IMR-90 (cell line): ENCODE data around the gene VPS37B.

ENCODE experiments used
- BHLHE40 ChIP-seq: fragments of 150-350 bp; IDR thresholded peaks from 2 replicates; pipeline ENCODE4 v1.6.1; 2016; ENCODE audit warnings: mild to moderate bottlenecking, low read depth, low read length
- CEBPB ChIP-seq: IDR thresholded peaks from 2 replicates; pipeline ENCODE4 v1.6.1; 2012; ENCODE audit warnings: low read depth, low read length, improper control_type of control experiment
- FOS ChIP-seq: fragments of 150-350 bp; IDR thresholded peaks from 2 replicates; pipeline ENCODE4 v1.6.1; 2016; ENCODE audit warnings: low read depth, low read length
- MAFK ChIP-seq: IDR thresholded peaks from 2 replicates; pipeline ENCODE4 v1.6.1; 2012; ENCODE audit warnings: low read depth, low read length, improper control_type of control experiment
- MXI1 ChIP-seq: IDR thresholded peaks from 2 replicates; pipeline ENCODE4 v1.6.1; 2012; ENCODE audit warnings: low read depth, mild to moderate bottlenecking, low read length, moderate library complexity, borderline replicate concordance
- NFE2L2 ChIP-seq: fragments of 150-350 bp; IDR thresholded peaks from 2 replicates; pipeline ENCODE4 v1.6.1; 2016; ENCODE audit warnings: low read depth, mild to moderate bottlenecking, low read length
- POLR2A ChIP-seq: IDR thresholded peaks from 2 replicates; pipeline ENCODE4 v1.6.1; 2012; ENCODE audit warnings: mild to moderate bottlenecking, low read depth, low read length
- RAD21 ChIP-seq: IDR thresholded peaks from 2 replicates; pipeline ENCODE4 v1.6.1; 2012; ENCODE audit warnings: low read length, improper control_type of control experiment
- RCOR1 ChIP-seq: IDR thresholded peaks from 2 replicates; pipeline ENCODE4 v1.6.1; 2012; ENCODE audit warnings: mild to moderate bottlenecking, low read length, improper control_type of control experiment; ENCODE audit not compliant: insufficient replicate concordance
- RFX5 ChIP-seq: IDR thresholded peaks from 2 replicates; pipeline ENCODE4 v1.8.0; 2012; ENCODE audit warnings: low read depth, mild to moderate bottlenecking, low read length, moderate library complexity
- SMC3 ChIP-seq: fragments of 150-350 bp; IDR thresholded peaks from 2 replicates; pipeline ENCODE4 v1.6.1; 2016; ENCODE audit warnings: low read depth, mild to moderate bottlenecking, antibody characterized with exemption, low read length, moderate library complexity
- TF ChIP-seq, protein P1 (sequence below): conservative IDR thresholded peaks from 2 replicates; pipeline ENCODE4 v1.5.1; 2012; ENCODE audit warnings: mild to moderate bottlenecking, low read depth, low read length, improper control_type of control experiment
- TF ChIP-seq, protein P2 (sequence below): fragments of 150-350 bp; IDR thresholded peaks from 2 replicates; pipeline ENCODE4 v1.6.1; 2017; ENCODE audit warnings: mild to moderate bottlenecking, antibody characterized with exemption, low read length, low read depth

DNA sequence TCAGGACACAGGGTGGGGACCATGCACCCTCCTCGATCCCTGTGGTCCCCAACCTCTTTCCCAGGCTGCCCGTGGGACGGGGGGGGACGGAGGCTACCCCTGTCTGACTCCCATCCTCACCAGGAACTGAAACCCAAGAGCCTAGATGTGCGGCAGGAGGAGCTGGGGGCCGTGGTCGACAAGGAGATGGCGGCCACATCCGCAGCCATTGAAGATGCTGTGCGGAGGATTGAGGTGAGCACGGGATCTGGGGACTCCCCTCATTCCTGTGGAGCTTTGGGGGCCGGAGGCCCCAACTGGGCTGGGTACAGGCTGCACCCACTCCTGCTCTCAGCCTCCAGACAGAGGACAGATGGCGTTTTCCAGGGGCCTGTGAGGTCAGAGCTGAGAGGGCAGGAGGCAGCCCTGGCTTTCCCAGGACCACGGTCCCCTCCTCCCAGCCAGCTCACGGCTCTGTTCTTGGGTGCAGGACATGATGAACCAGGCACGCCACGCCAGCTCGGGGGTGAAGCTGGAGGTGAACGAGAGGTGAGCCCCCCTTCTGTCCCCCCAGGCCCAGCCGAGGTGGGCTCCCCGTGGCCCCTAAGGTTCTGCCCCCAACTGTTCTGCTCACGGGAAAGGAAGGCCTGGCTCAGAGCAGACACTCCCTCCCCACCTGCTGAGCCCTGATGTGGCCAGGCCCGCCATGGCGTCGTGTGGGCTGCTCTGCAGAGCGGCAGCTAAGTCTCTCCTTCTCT is 36.5 kb downstream of the VPS37B start:
- TF ChIP-seq RAD21: no peak
- TF ChIP-seq, protein P1, sequence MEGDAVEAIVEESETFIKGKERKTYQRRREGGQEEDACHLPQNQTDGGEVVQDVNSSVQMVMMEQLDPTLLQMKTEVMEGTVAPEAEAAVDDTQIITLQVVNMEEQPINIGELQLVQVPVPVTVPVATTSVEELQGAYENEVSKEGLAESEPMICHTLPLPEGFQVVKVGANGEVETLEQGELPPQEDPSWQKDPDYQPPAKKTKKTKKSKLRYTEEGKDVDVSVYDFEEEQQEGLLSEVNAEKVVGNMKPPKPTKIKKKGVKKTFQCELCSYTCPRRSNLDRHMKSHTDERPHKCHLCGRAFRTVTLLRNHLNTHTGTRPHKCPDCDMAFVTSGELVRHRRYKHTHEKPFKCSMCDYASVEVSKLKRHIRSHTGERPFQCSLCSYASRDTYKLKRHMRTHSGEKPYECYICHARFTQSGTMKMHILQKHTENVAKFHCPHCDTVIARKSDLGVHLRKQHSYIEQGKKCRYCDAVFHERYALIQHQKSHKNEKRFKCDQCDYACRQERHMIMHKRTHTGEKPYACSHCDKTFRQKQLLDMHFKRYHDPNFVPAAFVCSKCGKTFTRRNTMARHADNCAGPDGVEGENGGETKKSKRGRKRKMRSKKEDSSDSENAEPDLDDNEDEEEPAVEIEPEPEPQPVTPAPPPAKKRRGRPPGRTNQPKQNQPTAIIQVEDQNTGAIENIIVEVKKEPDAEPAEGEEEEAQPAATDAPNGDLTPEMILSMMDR: no peak
- no peak for TF ChIP-seq POLR2A
- no peak for TF ChIP-seq FOS
- TF ChIP-seq SMC3: no peak
- no peak for TF ChIP-seq RFX5
- TF ChIP-seq MAFK: no peak
- TF ChIP-seq CEBPB: no peak
- no peak for TF ChIP-seq MXI1
- no peak for TF ChIP-seq NFE2L2
- TF ChIP-seq BHLHE40: no peak
- TF ChIP-seq, protein P2, sequence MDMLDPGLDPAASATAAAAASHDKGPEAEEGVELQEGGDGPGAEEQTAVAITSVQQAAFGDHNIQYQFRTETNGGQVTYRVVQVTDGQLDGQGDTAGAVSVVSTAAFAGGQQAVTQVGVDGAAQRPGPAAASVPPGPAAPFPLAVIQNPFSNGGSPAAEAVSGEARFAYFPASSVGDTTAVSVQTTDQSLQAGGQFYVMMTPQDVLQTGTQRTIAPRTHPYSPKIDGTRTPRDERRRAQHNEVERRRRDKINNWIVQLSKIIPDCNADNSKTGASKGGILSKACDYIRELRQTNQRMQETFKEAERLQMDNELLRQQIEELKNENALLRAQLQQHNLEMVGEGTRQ: no peak
- no peak for TF ChIP-seq RCOR1
